ENCODE results near the gene HSPB2. TPM values are rescaled to one million over a fixed set of nuclear protein-coding genes. Genes with fewer than 3 reads are reported as not detected.

Gene HSPB2
- total and polyA plus RNA-seq, 2 donors (not counting 1 experiment from before 2014, with no cell fraction given): 2.5 to 2.8 TPM

DNA sequence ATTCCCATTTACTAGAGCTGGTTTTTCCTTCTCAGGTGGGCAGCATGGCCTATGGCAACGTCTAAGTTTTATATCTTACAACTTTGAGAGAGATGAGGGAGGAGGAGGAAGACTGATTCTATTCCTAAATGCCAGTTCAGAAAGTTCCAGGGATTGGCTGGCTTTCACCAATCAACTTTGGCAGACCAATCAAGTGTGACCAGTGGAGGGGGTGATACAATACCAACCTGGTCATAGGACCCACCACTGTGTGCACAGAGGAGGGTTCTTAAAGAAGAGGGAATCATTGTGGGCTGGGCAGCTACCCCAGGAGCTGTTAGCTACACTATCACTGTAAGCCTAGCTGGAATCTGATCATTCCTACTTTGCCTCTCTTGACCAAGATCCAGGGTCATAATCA is 32.7 kb downstream of the HSPB2 start:
- no peak for TF ChIP-seq EZH2 (IDR thresholded peaks at IDR 0.05; ENCODE audit: low read length, missing control alignments)
- TF ChIP-seq, protein P1, sequence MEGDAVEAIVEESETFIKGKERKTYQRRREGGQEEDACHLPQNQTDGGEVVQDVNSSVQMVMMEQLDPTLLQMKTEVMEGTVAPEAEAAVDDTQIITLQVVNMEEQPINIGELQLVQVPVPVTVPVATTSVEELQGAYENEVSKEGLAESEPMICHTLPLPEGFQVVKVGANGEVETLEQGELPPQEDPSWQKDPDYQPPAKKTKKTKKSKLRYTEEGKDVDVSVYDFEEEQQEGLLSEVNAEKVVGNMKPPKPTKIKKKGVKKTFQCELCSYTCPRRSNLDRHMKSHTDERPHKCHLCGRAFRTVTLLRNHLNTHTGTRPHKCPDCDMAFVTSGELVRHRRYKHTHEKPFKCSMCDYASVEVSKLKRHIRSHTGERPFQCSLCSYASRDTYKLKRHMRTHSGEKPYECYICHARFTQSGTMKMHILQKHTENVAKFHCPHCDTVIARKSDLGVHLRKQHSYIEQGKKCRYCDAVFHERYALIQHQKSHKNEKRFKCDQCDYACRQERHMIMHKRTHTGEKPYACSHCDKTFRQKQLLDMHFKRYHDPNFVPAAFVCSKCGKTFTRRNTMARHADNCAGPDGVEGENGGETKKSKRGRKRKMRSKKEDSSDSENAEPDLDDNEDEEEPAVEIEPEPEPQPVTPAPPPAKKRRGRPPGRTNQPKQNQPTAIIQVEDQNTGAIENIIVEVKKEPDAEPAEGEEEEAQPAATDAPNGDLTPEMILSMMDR (conservative IDR thresholded peaks at IDR 0.05 in 1 of 2, IDR thresholded peaks at IDR 0.05 in 1 of 2; ENCODE audit: low read depth in 1 of 2, low read length in 2 of 2): no peak
- H3K9me3 ChIP-seq (ENCODE audit: control insufficient read depth, insufficient read depth, low read depth, low read length): no peaks in the 10 kb centered on the region
- no peaks in the 10 kb centered on the region for H3K36me3 ChIP-seq (ENCODE audit: control insufficient read depth, insufficient read depth, low read length)
- no peak overlapping the region for H2AFZ ChIP-seq (ENCODE audit: low read length)
- no peak for DNase-seq (ENCODE audit: low read depth in 2 of 2)
- peaks cover 4% of the 10 kb centered on the region for H3K4me1 ChIP-seq (ENCODE audit: control insufficient read depth, extremely low read depth, insufficient read depth, low read length)
- H3K27ac ChIP-seq (ENCODE audit: insufficient read depth, low read length): no peak overlapping the region
- H3K4me3 ChIP-seq (replicated peaks in 1 of 4; ENCODE audit: control extremely low read depth in 1 of 4, insufficient read depth in 1 of 4, low read depth in 3 of 4, low read length in 4 of 4): no peak overlapping the region
- H3K79me2 ChIP-seq (ENCODE audit: control insufficient read depth, insufficient read depth, low read length): no peaks in the 10 kb centered on the region
- no peak overlapping the region for H3K4me2 ChIP-seq (ENCODE audit: extremely low read depth, insufficient read depth, low read length)
- no peak overlapping the region for H3K9ac ChIP-seq (ENCODE audit: insufficient read depth, low read length)
- H3K27me3 ChIP-seq (ENCODE audit: control insufficient read depth, insufficient read depth, low read length): no peaks in the 10 kb centered on the region
- H4K20me1 ChIP-seq (ENCODE audit: control insufficient read depth, extremely low read depth, insufficient read depth, low read length): no peaks in the 10 kb centered on the region

GRCh38 chr11:111946499-111946898 is 34.0 kb downstream of the HSPB2 start:
- no peak overlapping the region for H3K4me3 ChIP-seq (replicated peaks in 1 of 4; ENCODE audit: control extremely low read depth in 1 of 4, insufficient read depth in 1 of 4, low read depth in 3 of 4, low read length in 4 of 4)
- H3K36me3 ChIP-seq (ENCODE audit: control insufficient read depth, insufficient read depth, low read length): no peaks in the 10 kb centered on the region
- no peak overlapping the region for H2AFZ ChIP-seq (ENCODE audit: low read length)
- H3K9me3 ChIP-seq (ENCODE audit: control insufficient read depth, insufficient read depth, low read depth, low read length): no peaks in the 10 kb centered on the region
- H3K9ac ChIP-seq (ENCODE audit: insufficient read depth, low read length): no peak overlapping the region
- no peak overlapping the region for H3K27ac ChIP-seq (ENCODE audit: insufficient read depth, low read length)
- H3K4me2 ChIP-seq (ENCODE audit: extremely low read depth, insufficient read depth, low read length): no peak overlapping the region
- no peak for DNase-seq (ENCODE audit: low read depth in 2 of 2)
- H3K79me2 ChIP-seq (ENCODE audit: control insufficient read depth, insufficient read depth, low read length): no peaks in the 10 kb centered on the region
- TF ChIP-seq, protein P1 (conservative IDR thresholded peaks at IDR 0.05 in 1 of 2, IDR thresholded peaks at IDR 0.05 in 1 of 2; ENCODE audit: low read depth in 1 of 2, low read length in 2 of 2): no peak
- no peak for TF ChIP-seq EZH2 (IDR thresholded peaks at IDR 0.05; ENCODE audit: low read length, missing control alignments)
- peaks cover 4% of the 10 kb centered on the region for H3K4me1 ChIP-seq (ENCODE audit: control insufficient read depth, extremely low read depth, insufficient read depth, low read length)
- H3K27me3 ChIP-seq (ENCODE audit: control insufficient read depth, insufficient read depth, low read length): no peaks in the 10 kb centered on the region
- H4K20me1 ChIP-seq (ENCODE audit: control insufficient read depth, extremely low read depth, insufficient read depth, low read length): no peaks in the 10 kb centered on the region

GRCh38 chr11:111947143-111947542 is 34.6 kb downstream of the HSPB2 start:
- H3K9ac ChIP-seq (ENCODE audit: insufficient read depth, low read length): no peak overlapping the region
- no peaks in the 10 kb centered on the region for H4K20me1 ChIP-seq (ENCODE audit: control insufficient read depth, extremely low read depth, insufficient read depth, low read length)
- no peaks in the 10 kb centered on the region for H3K9me3 ChIP-seq (ENCODE audit: control insufficient read depth, insufficient read depth, low read depth, low read length)
- no peaks in the 10 kb centered on the region for H3K27me3 ChIP-seq (ENCODE audit: control insufficient read depth, insufficient read depth, low read length)
- peaks cover 4% of the 10 kb centered on the region for H3K4me1 ChIP-seq (ENCODE audit: control insufficient read depth, extremely low read depth, insufficient read depth, low read length)
- no peak overlapping the region for H2AFZ ChIP-seq (ENCODE audit: low read length)
- no peak for DNase-seq (ENCODE audit: low read depth in 2 of 2)
- TF ChIP-seq, protein P1 (conservative IDR thresholded peaks at IDR 0.05 in 1 of 2, IDR thresholded peaks at IDR 0.05 in 1 of 2; ENCODE audit: low read depth in 1 of 2, low read length in 2 of 2): no peak
- TF ChIP-seq EZH2 (IDR thresholded peaks at IDR 0.05; ENCODE audit: low read length, missing control alignments): no peak
- no peak overlapping the region for H3K4me3 ChIP-seq (replicated peaks in 1 of 4; ENCODE audit: control extremely low read depth in 1 of 4, insufficient read depth in 1 of 4, low read depth in 3 of 4, low read length in 4 of 4)
- H3K79me2 ChIP-seq (ENCODE audit: control insufficient read depth, insufficient read depth, low read length): no peaks in the 10 kb centered on the region
- no peak overlapping the region for H3K27ac ChIP-seq (ENCODE audit: insufficient read depth, low read length)
- H3K36me3 ChIP-seq (ENCODE audit: control insufficient read depth, insufficient read depth, low read length): no peaks in the 10 kb centered on the region
- no peak overlapping the region for H3K4me2 ChIP-seq (ENCODE audit: extremely low read depth, insufficient read depth, low read length)

Data from fibroblast of lung (primary cell).